Mammary epithelial cell (primary cell): ENCODE data around the gene CD3E.

ENCODE experiments used
- EZH2 ChIP-seq: IDR thresholded peaks from 2 replicates; pipeline ENCODE4 v1.6.1; 2012; ENCODE audit warnings: low read length, inconsistent platforms, borderline replicate concordance
- TF ChIP-seq, protein P1 (sequence below), 2 donors: IDR thresholded peaks in 1 of 2; conservative IDR thresholded peaks in 1 of 2; 2 replicates each; pipeline ENCODE4 v1.5.1; 2011 to 2012; ENCODE audit warnings: inconsistent platforms in 2 of 2, low read length in 2 of 2, mild to moderate bottlenecking in 2 of 2, control low read depth in 1 of 2, low read depth in 1 of 2; ENCODE audit not compliant: insufficient read depth in 1 of 2; ENCODE audit errors: extremely low read depth in 1 of 2

DNA sequence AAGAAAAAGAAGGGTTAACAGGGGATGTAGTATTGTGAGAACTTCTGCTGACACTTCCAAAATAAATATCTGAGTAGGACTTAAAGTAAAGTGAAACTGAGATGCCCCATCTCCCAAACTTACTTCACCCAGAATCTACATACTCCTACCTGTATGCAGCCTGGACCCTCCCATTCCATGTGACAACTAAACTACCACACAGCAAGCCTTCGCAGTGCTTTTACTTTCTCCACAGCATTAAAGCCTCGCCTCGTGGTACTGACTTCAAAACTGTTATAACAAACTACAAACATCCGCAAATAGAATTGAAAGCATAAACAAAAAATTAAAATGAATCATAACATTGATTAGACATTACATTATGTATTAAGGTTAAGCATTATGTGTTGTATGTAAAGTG is 41.4 kb upstream of the CD3E start:
- TF ChIP-seq, protein P1, sequence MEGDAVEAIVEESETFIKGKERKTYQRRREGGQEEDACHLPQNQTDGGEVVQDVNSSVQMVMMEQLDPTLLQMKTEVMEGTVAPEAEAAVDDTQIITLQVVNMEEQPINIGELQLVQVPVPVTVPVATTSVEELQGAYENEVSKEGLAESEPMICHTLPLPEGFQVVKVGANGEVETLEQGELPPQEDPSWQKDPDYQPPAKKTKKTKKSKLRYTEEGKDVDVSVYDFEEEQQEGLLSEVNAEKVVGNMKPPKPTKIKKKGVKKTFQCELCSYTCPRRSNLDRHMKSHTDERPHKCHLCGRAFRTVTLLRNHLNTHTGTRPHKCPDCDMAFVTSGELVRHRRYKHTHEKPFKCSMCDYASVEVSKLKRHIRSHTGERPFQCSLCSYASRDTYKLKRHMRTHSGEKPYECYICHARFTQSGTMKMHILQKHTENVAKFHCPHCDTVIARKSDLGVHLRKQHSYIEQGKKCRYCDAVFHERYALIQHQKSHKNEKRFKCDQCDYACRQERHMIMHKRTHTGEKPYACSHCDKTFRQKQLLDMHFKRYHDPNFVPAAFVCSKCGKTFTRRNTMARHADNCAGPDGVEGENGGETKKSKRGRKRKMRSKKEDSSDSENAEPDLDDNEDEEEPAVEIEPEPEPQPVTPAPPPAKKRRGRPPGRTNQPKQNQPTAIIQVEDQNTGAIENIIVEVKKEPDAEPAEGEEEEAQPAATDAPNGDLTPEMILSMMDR (conservative IDR thresholded peaks at IDR 0.05 in 1 of 2, IDR thresholded peaks at IDR 0.05 in 1 of 2; ENCODE audit: extremely low read depth in 1 of 2, insufficient read depth in 1 of 2, low read depth in 1 of 2, low read length in 2 of 2), result no peak
- TF ChIP-seq EZH2, result no peak
